ENCODE measurements around the gene PRAMEF8. TPM values are rescaled to one million over a fixed set of nuclear protein-coding genes. Genes with fewer than 3 reads are reported as not detected.

Gene PRAMEF8
- total RNA-seq, 1 donor from 2014 or later, result not detected

Small RNA genes lying within 50 kb of the gene (small RNA-seq; reads per million reads assigned to genes)
- gene RNU6-771P (ENCODE audit: low replicate concordance), result not detected

Other genes starting within 250 kb of the PRAMEF8 start
- gene PRAMEF27, start 228.6 kb downstream of the PRAMEF8 start, total RNA-seq, result not detected
- not detected for gene HNRNPCL3, start 224.4 kb downstream of the PRAMEF8 start, total RNA-seq
- gene PRAMEF25, start 214.4 kb downstream of the PRAMEF8 start, total RNA-seq, result not detected
- not detected for gene HNRNPCL2, start 168.3 kb downstream of the PRAMEF8 start, total RNA-seq
- not detected for gene PRAMEF26, start 129.1 kb downstream of the PRAMEF8 start, total RNA-seq
- not detected for gene HNRNPCL4, start 119.5 kb downstream of the PRAMEF8 start, total RNA-seq
- not detected for gene PRAMEF9, start 113.3 kb downstream of the PRAMEF8 start, total RNA-seq
- not detected for gene PRAMEF13, start 83.7 kb downstream of the PRAMEF8 start, total RNA-seq
- not detected for gene PRAMEF18, start 59.0 kb downstream of the PRAMEF8 start, total RNA-seq
- not detected for gene PRAMEF5, start 30.9 kb downstream of the PRAMEF8 start, total RNA-seq
- gene PRAMEF33, start 18.4 kb upstream of the PRAMEF8 start, total RNA-seq, result not detected
- not detected for gene PRAMEF15, start 30.4 kb upstream of the PRAMEF8 start, total RNA-seq
- gene PRAMEF14, start 62.0 kb upstream of the PRAMEF8 start, total RNA-seq, result not detected
- gene PRAMEF19, start 86.8 kb upstream of the PRAMEF8 start, total RNA-seq, result not detected
- gene PRAMEF17, start 104.5 kb upstream of the PRAMEF8 start, total RNA-seq, result not detected
- not detected for gene PRAMEF20, start 125.3 kb upstream of the PRAMEF8 start, total RNA-seq
- under 0.01 TPM for gene LRRC38, start 228.9 kb upstream of the PRAMEF8 start, total RNA-seq